MM.1S (cell line): ENCODE measurements around the gene GABRB2.

Experiments
- DNase-seq: peaks from one replicate; pipeline ENCODE4 v3.0.0-alpha.2; 2015
- H2AFZ ChIP-seq: fragments of 300-600 bp; sonication (generic); 2 replicates; pipeline ENCODE4 v1.6.0; 2016; ENCODE audit warnings: antibody characterized with exemption, low read length
- H3F3A ChIP-seq: fragments of 300-600 bp; sonication (generic); 2 replicates; pipeline ENCODE4 v1.6.1; 2016; ENCODE audit warnings: mild to moderate bottlenecking, antibody characterized with exemption, low read length, moderate library complexity, mixed read lengths; ENCODE audit not compliant: insufficient read depth
- H3K27ac ChIP-seq: fragments of 300-600 bp; sonication (generic); 2 replicates; pipeline ENCODE4 v1.5.1; 2016; ENCODE audit warnings: mild to moderate bottlenecking, low read length
- H3K27me3 ChIP-seq: fragments of 300-600 bp; sonication (generic); replicated peaks from 2 replicates; pipeline ENCODE4 v1.6.0; 2016; ENCODE audit warnings: low read length; ENCODE audit not compliant: insufficient read depth
- H3K36me3 ChIP-seq: fragments of 300-600 bp; sonication (generic); replicated peaks from 2 replicates; pipeline ENCODE4 v1.6.1; 2016; ENCODE audit warnings: mild to moderate bottlenecking, low read length, mixed read lengths; ENCODE audit not compliant: insufficient read depth
- H3K4me1 ChIP-seq: fragments of 300-600 bp; sonication (generic); 2 replicates; pipeline ENCODE4 v1.6.1; 2016; ENCODE audit warnings: low read length, mixed read lengths
- H3K4me2 ChIP-seq: fragments of 300-600 bp; sonication (generic); 2 replicates; pipeline ENCODE4 v1.6.0; 2016; ENCODE audit warnings: low read depth, low read length
- H3K4me3 ChIP-seq: fragments of 300-600 bp; sonication (generic); 2 replicates; pipeline ENCODE4 v1.5.1; 2016; ENCODE audit warnings: low read length, mixed read lengths
- H3K79me2 ChIP-seq: fragments of 300-600 bp; sonication (generic); 2 replicates; pipeline ENCODE4 v1.6.1; 2016; ENCODE audit warnings: mixed run types, low read length, mixed read lengths
- H3K9ac ChIP-seq: fragments of 300-600 bp; sonication (generic); 2 replicates; pipeline ENCODE4 v1.6.1; 2016; ENCODE audit warnings: low read length, mixed read lengths
- H3K9me2 ChIP-seq: fragments of 300-600 bp; sonication (generic); replicated peaks from 2 replicates; pipeline ENCODE4 v1.6.1; 2016; ENCODE audit warnings: mild to moderate bottlenecking, low read length, mixed read lengths; ENCODE audit not compliant: insufficient read depth
- H3K9me3 ChIP-seq: fragments of 300-600 bp; sonication (generic); replicated peaks from 2 replicates; pipeline ENCODE4 v1.6.1; 2016; ENCODE audit warnings: mild to moderate bottlenecking, low read length, mixed read lengths; ENCODE audit not compliant: insufficient read depth
- H4K20me1 ChIP-seq: fragments of 300-600 bp; sonication (generic); 2 replicates; pipeline ENCODE4 v1.6.1; 2016; ENCODE audit warnings: mild to moderate bottlenecking, low read length, moderate library complexity, mixed read lengths; ENCODE audit not compliant: insufficient read depth
- EZH2 ChIP-seq: fragments of 300-600 bp; sonication (generic); optimal IDR thresholded peaks from 2 replicates; pipeline ENCODE3; 2017; ENCODE audit warnings: low read depth, mild to moderate bottlenecking, antibody characterized with exemption, low read length, mixed read lengths
- EZH2phosphoT487 ChIP-seq: fragments of 300-600 bp; sonication (generic); IDR thresholded peaks from 2 replicates; pipeline ENCODE4 v1.6.1; 2018; ENCODE audit warnings: antibody characterized with exemption, low read length
- TF ChIP-seq, protein P1 (sequence below): fragments of 300-600 bp; sonication (generic); IDR thresholded peaks from 2 replicates; pipeline ENCODE4 v1.5.1; 2016; ENCODE audit warnings: antibody characterized with exemption, low read length, mixed read lengths

The GABRB2 gene

DNA sequence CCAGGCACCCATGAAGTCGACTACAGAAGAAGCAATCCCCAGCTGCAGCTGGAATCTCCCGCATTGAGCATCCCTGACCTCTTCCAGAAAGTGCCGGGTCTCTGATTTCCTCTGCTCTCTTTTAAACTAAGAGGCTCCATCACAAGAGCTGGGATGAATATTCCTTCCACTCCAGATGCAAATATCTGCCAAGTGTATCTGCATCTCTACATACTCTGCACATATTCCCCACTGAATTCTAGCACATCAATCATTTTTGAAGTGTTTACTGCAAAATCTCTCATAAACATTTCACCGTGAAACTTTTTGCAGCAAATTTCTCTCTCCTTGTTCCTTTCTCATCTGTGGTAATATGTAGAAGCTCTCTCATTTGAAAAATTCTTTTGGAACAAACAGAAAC, 161.5 kb downstream of the GABRB2 start:
- Histone ChIP-seq H3K4me3 (no peak overlapping the region), H3K36me3 (no peaks in the 10 kb centered on the region), H3K79me2 (no peaks in the 10 kb centered on the region), H3K27me3 (no peaks in the 10 kb centered on the region), H3F3A (no peaks in the 10 kb centered on the region), H3K4me1 (no peaks in the 10 kb centered on the region), H3K9me2 (no peaks in the 10 kb centered on the region), H3K9me3 (no peaks in the 10 kb centered on the region), H3K9ac (no peak overlapping the region), H3K27ac (no peak overlapping the region), H3K4me2 (no peak overlapping the region), H4K20me1 (no peaks in the 10 kb centered on the region), H2AFZ (no peak overlapping the region)
- TF ChIP-seq EZH2phosphoT487 (no peak), EZH2 (no peak)
- TF ChIP-seq, protein P1, sequence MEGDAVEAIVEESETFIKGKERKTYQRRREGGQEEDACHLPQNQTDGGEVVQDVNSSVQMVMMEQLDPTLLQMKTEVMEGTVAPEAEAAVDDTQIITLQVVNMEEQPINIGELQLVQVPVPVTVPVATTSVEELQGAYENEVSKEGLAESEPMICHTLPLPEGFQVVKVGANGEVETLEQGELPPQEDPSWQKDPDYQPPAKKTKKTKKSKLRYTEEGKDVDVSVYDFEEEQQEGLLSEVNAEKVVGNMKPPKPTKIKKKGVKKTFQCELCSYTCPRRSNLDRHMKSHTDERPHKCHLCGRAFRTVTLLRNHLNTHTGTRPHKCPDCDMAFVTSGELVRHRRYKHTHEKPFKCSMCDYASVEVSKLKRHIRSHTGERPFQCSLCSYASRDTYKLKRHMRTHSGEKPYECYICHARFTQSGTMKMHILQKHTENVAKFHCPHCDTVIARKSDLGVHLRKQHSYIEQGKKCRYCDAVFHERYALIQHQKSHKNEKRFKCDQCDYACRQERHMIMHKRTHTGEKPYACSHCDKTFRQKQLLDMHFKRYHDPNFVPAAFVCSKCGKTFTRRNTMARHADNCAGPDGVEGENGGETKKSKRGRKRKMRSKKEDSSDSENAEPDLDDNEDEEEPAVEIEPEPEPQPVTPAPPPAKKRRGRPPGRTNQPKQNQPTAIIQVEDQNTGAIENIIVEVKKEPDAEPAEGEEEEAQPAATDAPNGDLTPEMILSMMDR = no peak
- DNase-seq = no peak

DNA sequence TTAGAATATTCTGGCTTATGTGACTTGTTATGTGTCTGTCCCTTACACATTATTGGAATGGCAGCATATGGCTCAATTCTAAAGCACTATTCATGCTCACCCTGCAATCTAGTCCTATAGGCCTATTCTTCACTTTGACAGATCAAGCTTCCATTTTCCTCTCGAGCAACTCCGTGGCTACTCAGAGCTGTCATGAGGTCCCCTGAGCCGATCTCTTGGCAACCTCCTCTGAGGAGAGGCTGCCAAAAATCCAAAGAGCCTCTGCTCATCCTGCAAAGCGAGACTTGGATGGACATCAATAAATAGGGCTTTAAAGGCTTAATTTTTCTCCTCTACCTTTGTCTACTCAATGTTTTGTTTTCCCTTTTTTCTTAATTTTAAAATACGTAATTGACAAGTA, 163.8 kb downstream of the GABRB2 start:
- Histone ChIP-seq H3K4me2 (no peak overlapping the region), H3K4me3 (no peak overlapping the region), H3K27me3 (no peaks in the 10 kb centered on the region), H3K9me2 (no peaks in the 10 kb centered on the region), H3F3A (no peaks in the 10 kb centered on the region), H3K4me1 (no peaks in the 10 kb centered on the region), H3K36me3 (no peaks in the 10 kb centered on the region), H3K79me2 (no peaks in the 10 kb centered on the region), H2AFZ (no peak overlapping the region), H3K27ac (no peak overlapping the region), H3K9ac (no peak overlapping the region), H3K9me3 (no peaks in the 10 kb centered on the region), H4K20me1 (no peaks in the 10 kb centered on the region)
- no peak for DNase-seq
- TF ChIP-seq, protein P1 = no peak
- no peak for TF ChIP-seq EZH2phosphoT487
- no peak for TF ChIP-seq EZH2

DNA sequence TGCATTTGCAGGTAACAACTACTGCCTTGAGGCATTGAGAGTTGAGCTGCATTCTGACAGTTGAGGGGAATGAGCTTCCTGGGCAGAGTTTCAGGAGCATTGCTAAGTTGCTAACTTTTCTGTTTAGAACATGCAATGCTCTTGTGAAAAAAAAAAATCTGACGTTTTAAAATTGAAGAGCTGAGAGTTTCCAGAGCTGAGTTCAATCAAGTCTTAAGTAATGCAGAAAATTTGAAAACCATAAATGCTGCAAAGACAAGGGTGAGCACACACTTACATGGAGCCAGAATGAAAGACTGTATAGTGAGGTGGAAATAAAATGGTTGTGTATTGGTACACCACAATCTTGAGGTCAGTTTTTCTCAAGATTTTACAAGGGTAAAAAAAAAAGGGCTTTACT, 166.0 kb downstream of the GABRB2 start:
- DNase-seq = no peak
- Histone ChIP-seq H3K4me3 (no peak overlapping the region), H4K20me1 (no peaks in the 10 kb centered on the region), H3K9me3 (no peaks in the 10 kb centered on the region), H3K27ac (no peak overlapping the region), H3K4me2 (no peak overlapping the region), H3K79me2 (no peaks in the 10 kb centered on the region), H3K9ac (no peak overlapping the region), H2AFZ (no peak overlapping the region), H3K27me3 (no peaks in the 10 kb centered on the region), H3K36me3 (no peaks in the 10 kb centered on the region), H3K9me2 (no peaks in the 10 kb centered on the region), H3F3A (no peaks in the 10 kb centered on the region), H3K4me1 (no peaks in the 10 kb centered on the region)
- TF ChIP-seq EZH2 (no peak), EZH2phosphoT487 (no peak)
- TF ChIP-seq, protein P1 = no peak

DNA sequence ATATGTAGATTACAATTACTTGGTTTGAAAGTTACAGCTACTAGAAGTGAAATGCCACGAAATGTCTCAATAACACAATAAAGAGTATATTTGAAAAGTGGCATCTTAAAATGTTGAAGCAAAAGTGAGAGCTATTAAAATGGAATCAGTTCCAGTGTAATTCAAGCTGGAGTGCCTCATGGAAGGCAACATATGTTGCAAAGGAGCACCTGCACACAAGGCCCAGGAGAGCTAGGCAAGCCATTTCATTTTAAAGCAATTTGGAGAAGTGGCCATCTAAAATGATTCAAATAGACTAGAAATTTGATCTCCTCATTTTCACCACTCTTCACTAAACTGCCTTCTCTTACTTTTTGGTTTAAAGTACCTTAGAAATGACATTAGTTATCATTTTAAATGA, 167.8 kb downstream of the GABRB2 start:
- no peaks in the 10 kb centered on the region for H3K27me3 ChIP-seq
- H3K27ac ChIP-seq = no peak overlapping the region
- no peaks in the 10 kb centered on the region for H4K20me1 ChIP-seq
- no peaks in the 10 kb centered on the region for H3K9me3 ChIP-seq
- H2AFZ ChIP-seq = no peak overlapping the region
- H3K9me2 ChIP-seq = no peaks in the 10 kb centered on the region
- no peaks in the 10 kb centered on the region for H3K36me3 ChIP-seq
- H3F3A ChIP-seq = no peaks in the 10 kb centered on the region
- H3K4me2 ChIP-seq = no peak overlapping the region
- H3K4me3 ChIP-seq = no peak overlapping the region
- H3K9ac ChIP-seq = no peak overlapping the region
- TF ChIP-seq EZH2phosphoT487 = no peak
- TF ChIP-seq, protein P1 = no peak
- TF ChIP-seq EZH2 = no peak
- DNase-seq = no peak
- no peaks in the 10 kb centered on the region for H3K79me2 ChIP-seq
- H3K4me1 ChIP-seq = no peaks in the 10 kb centered on the region
